K562 (cell line): ENCODE measurements around the gene NRM. TPM values are rescaled to one million over a fixed set of nuclear protein-coding genes. Genes with fewer than 3 reads are reported as not detected.

ENCODE experiments used
- AFF1 ChIP-seq, 2 experiments: fragments of 450-650 bp; IDR thresholded peaks; 2 replicates each; pipeline ENCODE4 v1.6.1; 2018; ENCODE audit warnings: mild to moderate bottlenecking in 2 of 2, low read depth in 1 of 2; ENCODE audit not compliant: partially characterized antibody in 2 of 2
- BCOR ChIP-seq: fragments of 450-650 bp; IDR thresholded peaks from 2 replicates; pipeline ENCODE4 v1.6.1; 2016
- C11orf30 ChIP-seq: fragments of 450-650 bp; IDR thresholded peaks from 2 replicates; pipeline ENCODE4 v1.6.1; 2016; ENCODE audit warnings: low read depth, mild to moderate bottlenecking
- CREB3L1 ChIP-seq: fragments of 450-650 bp; IDR thresholded peaks from 2 replicates; pipeline ENCODE4 v1.6.1; 2014; ENCODE audit warnings: low read depth, mild to moderate bottlenecking, moderate library complexity, borderline replicate concordance
- CSDE1 ChIP-seq, 2 experiments: fragments of 450-650 bp; IDR thresholded peaks; 2 replicates each; pipeline ENCODE4 v1.6.1; 2016; ENCODE audit warnings: mild to moderate bottlenecking in 1 of 2
- ESRRA ChIP-seq: fragments of 450-650 bp; IDR thresholded peaks from 2 replicates; pipeline ENCODE4 v1.6.1; 2014; ENCODE audit warnings: low read depth, mild to moderate bottlenecking, moderate library complexity, borderline replicate concordance
- FOXK2 ChIP-seq, 2 experiments: fragments of 450-650 bp; IDR thresholded peaks in 1 of 2; conservative IDR thresholded peaks in 1 of 2; 2 replicates each; pipeline ENCODE4 v1.6.1; 2016; ENCODE audit warnings: low read depth in 2 of 2, mild to moderate bottlenecking in 1 of 2
- GATAD2A ChIP-seq: fragments of 450-650 bp; IDR thresholded peaks from 2 replicates; pipeline ENCODE4 v1.6.1; 2017
- KDM1A ChIP-seq, 2 experiments: fragments of 450-650 bp; IDR thresholded peaks; 2 replicates each; pipeline ENCODE4 v1.6.1; 2016; ENCODE audit warnings: mild to moderate bottlenecking in 2 of 2
- NFATC3 ChIP-seq: fragments of 450-650 bp; IDR thresholded peaks from 2 replicates; pipeline ENCODE4 v1.6.1; 2017; ENCODE audit warnings: mild to moderate bottlenecking
- PHTF2 ChIP-seq: fragments of 250-450 bp; sonication (Bioruptor Pico); IDR thresholded peaks from 2 replicates; pipeline ENCODE4 v1.5.0; 2021; ENCODE audit warnings: mild to moderate bottlenecking
- PML ChIP-seq: IDR thresholded peaks from 2 replicates; pipeline ENCODE4 v1.6.1; 2012; ENCODE audit warnings: low read length, inconsistent platforms
- RAD51 ChIP-seq: fragments of 450-650 bp; IDR thresholded peaks from 2 replicates; pipeline ENCODE4 v1.7.1; 2016; ENCODE audit warnings: low read depth, mild to moderate bottlenecking, borderline replicate concordance
- RUNX1 ChIP-seq: sonication (generic); IDR thresholded peaks from 2 replicates; pipeline ENCODE4 v1.6.1; 2016; ENCODE audit warnings: antibody characterized with exemption, low read depth
- ZBTB1 ChIP-seq: sonication (generic); formaldehyde crosslinking; IDR thresholded peaks from 2 replicates; pipeline ENCODE4 v1.8.1; 2023; ENCODE audit warnings: missing genetic modification reagents, low read depth, mild to moderate bottlenecking, borderline replicate concordance
- ZFX ChIP-seq: sonication (generic); formaldehyde crosslinking; IDR thresholded peaks from 2 replicates; pipeline ENCODE4 v1.8.0; 2022; ENCODE audit warnings: mild to moderate bottlenecking, missing genetic modification reagents, moderate library complexity
- ZNF133 ChIP-seq: fragments of 250-450 bp; sonication (Bioruptor Pico); IDR thresholded peaks from 2 replicates; pipeline ENCODE4 v1.4.0; 2020; ENCODE audit warnings: mild to moderate bottlenecking
- ZNF3 ChIP-seq: fragments of 250-450 bp; sonication (Bioruptor Pico); IDR thresholded peaks from 2 replicates; pipeline ENCODE4 v1.5.0; 2021; ENCODE audit warnings: mild to moderate bottlenecking, moderate library complexity
- ZNF431 ChIP-seq: sonication (generic); formaldehyde crosslinking; IDR thresholded peaks from 2 replicates; pipeline ENCODE4 v1.8.0; 2022; ENCODE audit warnings: mild to moderate bottlenecking, missing genetic modification reagents
- ZZZ3 ChIP-seq: fragments of 450-650 bp; IDR thresholded peaks from 2 replicates; pipeline ENCODE4 v1.6.1; 2016; ENCODE audit warnings: antibody characterized with exemption, mild to moderate bottlenecking, moderate library complexity
- polyA plus RNA-seq, 8 experiments: library from polyadenylated mRNA; depleted of rRNA in 4 of 8; stranded (reverse) in 5 of 8; unstranded in 3 of 8; fragments of >200 nt; fragmentation: Nextera tagmentation in 2 of 8; fragmentation: Illumina TruSeq in 1 of 8; extraction: Ambion mirVana in 2 of 8; extraction: Trizol in 1 of 8; gene quantifications; 2 replicates each; pipeline versions ENCODE4 v1.2.1 to v1.2.3, GENCODE V29; 2011 to 2014; ENCODE audit warnings: inconsistent platforms in 1 of 8, missing spikeins in 1 of 8
- total RNA-seq, 7 experiments: library from RNA; depleted of rRNA in 6 of 7; stranded (reverse); fragments of >200 nt in 6 of 7; fragmentation: Illumina TruSeq in 2 of 7; extraction: Trizol in 2 of 7; gene quantifications; 2 replicates each; pipeline versions ENCODE4 v1.2.1 to v1.2.3, GENCODE V29; 2011 to 2021; ENCODE audit warnings: low replicate concordance in 1 of 7

NRM gene
- total and polyA plus RNA-seq, 9 of the 15 experiments (the other 6 are each of a cell fraction or from before 2014, with no cell fraction given): 9.7 to 58.2 (median 18.1) TPM

GRCh38 chr6:30672445-30673253, 18.1 kb downstream of the NRM start, which contains the start of gene DHX16 (continued):
- TF ChIP-seq ZBTB1 (CRISPR knock-in tag) (no peak), ESRRA (peak; percentile 38), RUNX1 (peak; percentile 21; the same call in 1 of the 2 replicates), CSDE1 (IDR thresholded peaks at IDR 0.05) (peak in 1 of 2 experiments; percentile 71; a peak in 1 of 4 replicates), PML (peak; percentile 40; the same call in 1 of the 2 replicates), BCOR (peak; percentile 42; the same call in 1 of the 2 replicates), ZZZ3 (no peak), FOXK2 (conservative IDR thresholded peaks at IDR 0.05 in 1 of 2, IDR thresholded peaks at IDR 0.05 in 1 of 2; ENCODE audit: low read depth in 2 of 2) (peak; percentile 21 to 66; a peak in 2 of 4 replicates), CREB3L1 (peak; percentile 50; the same call in 1 of the 2 replicates), KDM1A (IDR thresholded peaks at IDR 0.05) (0 out of 4 replicates have a peak, but pooled peaks of 1 of the 2 experiments have one; percentile 18), GATAD2A (no peak), NFATC3 (0 out of 2 replicates have a peak, but pooled peaks have one; percentile 59), RAD51 (0 out of 2 replicates have a peak, but pooled peaks have one; percentile 20), ZNF133 (0 out of 2 replicates have a peak, but pooled peaks have one; percentile 16), C11orf30 (peak; percentile 89), ZNF431 (no peak), ZFX (CRISPR knock-in tag) (peak; percentile 91), AFF1 (IDR thresholded peaks at IDR 0.05; ENCODE audit: low read depth in 1 of 2, partially characterized antibody in 2 of 2) (peak in 1 of 2 experiments; percentile 68), ZNF3 (CRISPR knock-in tag) (peak; percentile 99), PHTF2 (CRISPR knock-in tag) (no peak)
